ENCODE results near the gene RORB. TPM values are rescaled to one million over a fixed set of nuclear protein-coding genes. Genes with fewer than 3 reads are reported as not detected.

RORB gene
- total and polyA plus RNA-seq, 12 donors: 0.28 to 8.8 (median 3.7) TPM

GRCh38 chr9:74497748-74498620 is 849 bp downstream of the RORB start:
- Histone ChIP-seq H3K4me1 (replicated peaks in 1 of 2) (peaks cover 0 to 28% of the 10 kb centered on the region in 2 donors), H3K4me3 (peak overlapping the region in 3 of 4 donors; percentile 53 to 78 (median 55)), H3K27me3 (peaks cover 3% of the 10 kb centered on the region), H3K27ac (peak overlapping the region in 4 of 5 donors; percentile 24 to 70 (median 50)), H3K9me3 (replicated peaks in 1 of 3) (no peaks in the 10 kb centered on the region), H3K36me3 (replicated peaks in 1 of 2) (no peaks in the 10 kb centered on the region)
- intact Hi-C loops (cut with DNase I): no loop called here
- TF ChIP-seq POLR2A (IDR thresholded peaks at IDR 0.05) (no peak), CTCF (IDR thresholded peaks at IDR 0.05) (peak in 1 of 6 experiments; percentile 1)
- DNase-seq: peak; percentile 19 to 67 (median 54)
- 1% methylated on average over 36 to 77 of the region's 77 CpGs for WGBS, 4 donors

GRCh38 chr9:74498621-74499095 is 1.5 kb downstream of the RORB start:
- Histone ChIP-seq H3K9me3 (replicated peaks in 1 of 3) (no peaks in the 10 kb centered on the region), H3K27ac (peak overlapping the region in 3 of 5 donors; percentile 45 to 70 (median 55)), H3K27me3 (peaks cover 3% of the 10 kb centered on the region), H3K4me3 (peak overlapping the region in 2 of 4 donors; percentile 53 to 55), H3K36me3 (replicated peaks in 1 of 2) (no peaks in the 10 kb centered on the region), H3K4me1 (replicated peaks in 1 of 2) (peaks cover 0 to 28% of the 10 kb centered on the region in 2 donors)
- intact Hi-C loops (cut with DNase I): no loop called here
- 0 to 1% (median 1%) methylated on average over 3 to 34 of the region's 34 CpGs for WGBS, 4 donors
- DNase-seq: peak in 4 of 7 donors; percentile 6 to 26 (median 20)
- TF ChIP-seq POLR2A (IDR thresholded peaks at IDR 0.05): no peak
- no peak for TF ChIP-seq CTCF (IDR thresholded peaks at IDR 0.05)

GRCh38 chr9:74499111-74499601 is 2.0 kb downstream of the RORB start:
- Histone ChIP-seq H3K36me3 (replicated peaks in 1 of 2) (no peaks in the 10 kb centered on the region), H3K27me3 (peaks cover 3% of the 10 kb centered on the region), H3K4me3 (peak overlapping the region in 2 of 4 donors; percentile 53 to 55), H3K9me3 (replicated peaks in 1 of 3) (no peaks in the 10 kb centered on the region), H3K27ac (peak overlapping the region in 1 of 5 donors; percentile 70), H3K4me1 (replicated peaks in 1 of 2) (peaks cover 0 to 28% of the 10 kb centered on the region in 2 donors)
- intact Hi-C loops (cut with DNase I): no loop called here
- TF ChIP-seq POLR2A (IDR thresholded peaks at IDR 0.05) (peak in 1 of 2 donors; percentile 58), CTCF (IDR thresholded peaks at IDR 0.05) (no peak)
- 0 to 2% (median 1%) methylated on average over 16 to 19 of the region's 19 CpGs for WGBS, 4 donors
- peak; percentile 33 to 74 (median 64) for DNase-seq

Data from adrenal gland (tissue), 12 donors.